HCT116 (cell line): Measurements from ENCODE around the gene PLCB1. TPM values are rescaled to one million over a fixed set of nuclear protein-coding genes. Genes with fewer than 3 reads are reported as not detected.

ENCODE experiments used
- ATAC-seq: fragments of 200-7000 bp; cut with Tn5 transposase; 2 replicates; pipeline ENCODE4 v1.9.1; 2020; ENCODE audit warnings: mild to moderate bottlenecking, moderate library complexity
- BruUV-seq: library from RNA; stranded (reverse); fragments of 400-500 nt; replicated peaks from 2 replicates; lab custom pipeline; 2021; lab: Mats Ljungman, UMichigan
- CTCF ChIA-PET: fragments of 300-600 bp; sonication (Branson Sonifier 250); formaldehyde crosslinking; loops from one replicate; lab custom pipeline; 2021; ENCODE audit warnings: antibody characterized with exemption; lab: Charles Lee
- POLR2A ChIA-PET: fragments of 300-600, 350-600 bp; sonication (Branson Sonifier 250); formaldehyde crosslinking; loops from one replicate; lab custom pipeline; 2021; ENCODE audit warnings: antibody characterized with exemption; lab: Charles Lee
- RAD21 ChIA-PET, 2 experiments: fragments of 300-600 bp; sonication (Branson Sonifier 250); formaldehyde crosslinking; loops; one replicate each; lab custom pipeline; 2023; ENCODE audit warnings: low total read pairs in 2 of 2; ENCODE audit not compliant: uncharacterized antibody in 2 of 2, unreplicated experiment in 2 of 2, low non-redundant PET in 1 of 2; lab: Charles Lee
- DNase-seq: peaks from one replicate; pipeline ENCODE4 v3.0.0-alpha.2; 2010; ENCODE audit warnings: low read depth, low spot score
- H2AFZ ChIP-seq: fragments of 200-600 bp; shearing (Covaris generic), sonication (generic); 2 replicates; pipeline ENCODE4 v1.6.1; 2017; ENCODE audit warnings: low read depth, mixed run types, mixed read lengths, antibody characterized with exemption, low read length; ENCODE audit not compliant: poor library complexity, severe bottlenecking
- H3K27ac ChIP-seq: 2 replicates; pipeline ENCODE4 v1.5.1; 2012; ENCODE audit warnings: low read depth, low read length
- H3K27me3 ChIP-seq: fragments of 200-600 bp; sonication (generic); 2 replicates; pipeline ENCODE4 v1.6.1; 2016; ENCODE audit warnings: mixed run types, low read length, mixed read lengths; ENCODE audit not compliant: insufficient read depth
- H3K36me3 ChIP-seq, 2 experiments: fragments of 200-500 bp in 1 of 2; fragments of 200-600 bp in 1 of 2; sonication (Bioruptor generic) in 1 of 2; sonication (generic) in 1 of 2; 2 replicates each; pipeline versions ENCODE4 v1.5.1 to v1.6.1; 2014 to 2016; ENCODE audit warnings: low read length in 2 of 2, inconsistent platforms in 1 of 2, mixed read lengths in 1 of 2, mixed run types in 1 of 2; ENCODE audit not compliant: insufficient read depth in 2 of 2, control insufficient read depth in 1 of 2
- H3K4me1 ChIP-seq, 2 experiments: fragments of 200-600 bp in 1 of 2; sonication (generic) in 1 of 2; 2 replicates each; pipeline versions ENCODE4 v1.5.1 to v1.6.1; 2012 to 2017; ENCODE audit warnings: low read length in 2 of 2, inconsistent platforms in 1 of 2, mild to moderate bottlenecking in 1 of 2, mixed read lengths in 1 of 2, mixed run types in 1 of 2, moderate library complexity in 1 of 2; ENCODE audit not compliant: insufficient read depth in 2 of 2, control insufficient read depth in 1 of 2
- H3K4me2 ChIP-seq: fragments of 200-600 bp; sonication (generic); 2 replicates; pipeline ENCODE4 v1.6.1; 2017; ENCODE audit warnings: mixed run types, low read length, mixed read lengths
- H3K4me3 ChIP-seq, 2 experiments: fragments of 200-600 bp in 1 of 2; sonication (generic) in 1 of 2; replicated peaks in 1 of 2; 2 replicates each; pipeline ENCODE4 v1.5.1; 2011 to 2016; ENCODE audit warnings: low read length in 2 of 2, control low read depth in 1 of 2, low read depth in 1 of 2, mild to moderate bottlenecking in 1 of 2, mixed read lengths in 1 of 2, mixed run types in 1 of 2
- H3K79me2 ChIP-seq: fragments of 200-600 bp; sonication (generic); 2 replicates; pipeline ENCODE4 v1.6.1; 2017; ENCODE audit warnings: mild to moderate bottlenecking, mixed run types, low read length, moderate library complexity, mixed read lengths; ENCODE audit not compliant: insufficient read depth
- H3K9ac ChIP-seq: fragments of 200-600 bp; sonication (generic); 2 replicates; pipeline ENCODE4 v1.6.1; 2016; ENCODE audit warnings: low read length, mixed read lengths
- H3K9me2 ChIP-seq: fragments of 200-600 bp; sonication (generic), shearing (Covaris generic); 2 replicates; pipeline ENCODE4 v1.6.1; 2017; ENCODE audit warnings: mixed run types, mild to moderate bottlenecking, moderate library complexity; ENCODE audit not compliant: insufficient read depth
- H3K9me3 ChIP-seq, 2 experiments: fragments of 200-500 bp in 1 of 2; fragments of 200-600 bp in 1 of 2; sonication (Bioruptor generic) in 1 of 2; sonication (generic) in 1 of 2; 2 replicates each; pipeline ENCODE4 v1.6.1; 2014 to 2017; ENCODE audit warnings: low read length in 2 of 2, mixed read lengths in 2 of 2, inconsistent platforms in 1 of 2, low read depth in 1 of 2, mild to moderate bottlenecking in 1 of 2, mixed run types in 1 of 2, moderate library complexity in 1 of 2; ENCODE audit not compliant: control insufficient read depth in 1 of 2, insufficient read depth in 1 of 2
- H4K20me1 ChIP-seq: fragments of 200-600 bp; sonication (generic), shearing (Covaris generic); 2 replicates; pipeline ENCODE4 v1.6.1; 2017; ENCODE audit warnings: mixed run types, mild to moderate bottlenecking, moderate library complexity; ENCODE audit not compliant: insufficient read depth
- CEBPB ChIP-seq: IDR thresholded peaks from 2 replicates; pipeline ENCODE4 v1.6.1; 2012; ENCODE audit warnings: low read depth
- SIN3A ChIP-seq: IDR thresholded peaks from 2 replicates; pipeline ENCODE4 v1.6.1; 2012; ENCODE audit warnings: low read depth
- SP1 ChIP-seq: IDR thresholded peaks from 2 replicates; pipeline ENCODE4 v1.6.1; 2012; ENCODE audit warnings: low read depth
- SRF ChIP-seq: IDR thresholded peaks from 2 replicates; pipeline ENCODE4 v1.6.1; 2012; ENCODE audit warnings: low read depth
- intact Hi-C: fragments of 100-400 bp; cut with micrococcal nuclease; formaldehyde crosslinking; loops from 2 replicates; pipeline ENCODE4 v1.10.0; 2022
- total RNA-seq: library from RNA; stranded (reverse); gene quantifications from one replicate; pipeline ENCODE4 v1.2.1, GENCODE V29; 2021; ENCODE audit not compliant: unreplicated experiment

The PLCB1 gene
- total RNA-seq, 1 experiment from 2014 or later, result 15.8 TPM

GRCh38 chr20:8144282-8145245 is 12.5 kb downstream of the PLCB1 start:
- H4K20me1 ChIP-seq, result no peaks in the 10 kb centered on the region
- TF ChIP-seq CEBPB, result peak; percentile 43
- TF ChIP-seq SIN3A, result no peak
- RAD21 ChIA-PET, result no interaction called here
- H3K27me3 ChIP-seq, result no peaks in the 10 kb centered on the region
- CTCF ChIA-PET, result no interaction called here
- ATAC-seq (no peak; the same call in 1 of the 2 replicates), DNase-seq (no peak)
- no peaks in the 10 kb centered on the region for H3K36me3 ChIP-seq
- BruUV-seq, result no TSS peak
- H3K79me2 ChIP-seq, result no peaks in the 10 kb centered on the region
- H3K27ac ChIP-seq, result no peak overlapping the region
- no peaks in the 10 kb centered on the region for H3K9me2 ChIP-seq
- no peak overlapping the region for H3K9ac ChIP-seq
- no peaks in the 10 kb centered on the region for H3K9me3 ChIP-seq
- H2AFZ ChIP-seq, result no peak overlapping the region
- POLR2A ChIA-PET, result no interaction called here
- no peak overlapping the region for H3K4me3 ChIP-seq
- intact Hi-C loops, result no loop called here
- no peaks in the 10 kb centered on the region for H3K4me1 ChIP-seq
- no peak overlapping the region for H3K4me2 ChIP-seq

- intact Hi-C loops, result no loop called here
- CTCF ChIA-PET, result no interaction called here
These were observed 13.4 kb downstream of the PLCB1 start for GRCh38 chr20:8145246-8146168.

More at GRCh38 chr20:8145246-8146168, 13.4 kb downstream of the PLCB1 start:
- no peaks in the 10 kb centered on the region for H3K27me3 ChIP-seq
- no peaks in the 10 kb centered on the region for H3K36me3 ChIP-seq
- no peak for DNase-seq
- RAD21 ChIA-PET, result no interaction called here
- no peak overlapping the region for H3K4me3 ChIP-seq
- no peaks in the 10 kb centered on the region for H3K79me2 ChIP-seq
- POLR2A ChIA-PET, result no interaction called here
- no peak overlapping the region for H3K9ac ChIP-seq
- no peaks in the 10 kb centered on the region for H3K9me3 ChIP-seq
- no peaks in the 10 kb centered on the region for H3K9me2 ChIP-seq
- TF ChIP-seq SP1, result no peak
- no peak for TF ChIP-seq SRF
- no peak for TF ChIP-seq CEBPB
- no peaks in the 10 kb centered on the region for H4K20me1 ChIP-seq
- BruUV-seq, result no TSS peak
- no peak overlapping the region for H2AFZ ChIP-seq
- H3K4me2 ChIP-seq, result no peak overlapping the region
- H3K4me1 ChIP-seq, result no peaks in the 10 kb centered on the region
- no peak for ATAC-seq
- no peak overlapping the region for H3K27ac ChIP-seq
